ENCODE data around the gene FDX2. TPM values are rescaled to one million over a fixed set of nuclear protein-coding genes. Genes with fewer than 3 reads are reported as not detected.
"Not testable (repeated sequence)": the region's sequence is repeated elsewhere in the genome, so short reads cannot be mapped to it uniquely, and the experiment has no call there.

FDX2 gene
- 26.7 and 37.9 TPM in 2 replicates for total RNA-seq (2014; rRNA removed; shearing (Covaris generic))

GRCh38 chr19:10315335-10316214 lies at the start of gene FDX2:
FDX2 (minus strand) TSS chr19:10316015; CDS start chr19:10315996, 19 bp downstream.
- DNase-seq (ENCODE audit: low read depth), result peak; percentile 81

DNA sequence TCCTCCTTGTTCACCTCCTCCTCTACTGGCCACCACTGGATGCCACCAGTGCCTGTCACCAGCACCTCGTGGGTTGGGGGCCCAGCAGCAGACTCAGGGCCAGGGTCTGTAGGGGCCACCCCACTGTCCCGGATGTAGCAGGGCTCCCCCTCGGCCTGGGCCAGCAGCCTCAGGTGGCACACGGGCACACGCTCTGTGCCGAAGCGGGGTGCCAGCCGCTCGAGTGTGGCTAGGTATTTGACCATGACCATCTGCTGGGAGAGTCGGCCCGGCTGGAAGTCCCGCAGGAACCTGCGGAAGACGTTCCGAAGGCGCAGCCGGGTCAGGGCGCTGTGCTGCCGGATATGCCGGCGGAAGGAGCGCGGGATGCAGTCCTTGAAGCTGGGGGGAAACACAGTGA lies 49.7 kb upstream of the FDX2 start:
- no peak for DNase-seq (ENCODE audit: low read depth)

GRCh38 chr19:10364644-10365043 lies 48.8 kb upstream of the FDX2 start:
- DNase-seq (ENCODE audit: low read depth), result no peak

DNA sequence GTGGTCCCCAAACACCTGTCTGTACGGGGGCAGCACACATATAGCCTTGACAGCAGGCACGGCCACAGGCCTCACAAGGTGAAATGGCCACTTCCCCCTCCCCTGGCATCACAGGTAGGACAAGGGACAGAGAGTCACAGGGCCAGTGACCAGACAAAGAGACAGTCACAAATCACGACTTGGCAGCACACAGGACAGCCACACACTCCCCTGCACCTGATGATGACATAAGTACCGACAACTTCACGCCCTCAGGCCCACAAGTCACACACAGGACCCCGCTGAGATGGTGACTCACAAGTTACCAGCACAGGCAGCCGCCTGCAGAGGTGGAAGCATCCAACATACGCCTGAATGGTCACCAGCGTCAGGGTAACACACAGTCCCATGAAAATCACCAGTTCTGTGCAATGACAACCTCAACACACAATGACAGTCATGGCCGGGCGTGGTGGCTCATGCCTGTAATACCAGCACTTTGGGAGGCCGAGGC lies 48.0 kb upstream of the FDX2 start:
- peak; percentile 85 for DNase-seq (ENCODE audit: low read depth)

DNA sequence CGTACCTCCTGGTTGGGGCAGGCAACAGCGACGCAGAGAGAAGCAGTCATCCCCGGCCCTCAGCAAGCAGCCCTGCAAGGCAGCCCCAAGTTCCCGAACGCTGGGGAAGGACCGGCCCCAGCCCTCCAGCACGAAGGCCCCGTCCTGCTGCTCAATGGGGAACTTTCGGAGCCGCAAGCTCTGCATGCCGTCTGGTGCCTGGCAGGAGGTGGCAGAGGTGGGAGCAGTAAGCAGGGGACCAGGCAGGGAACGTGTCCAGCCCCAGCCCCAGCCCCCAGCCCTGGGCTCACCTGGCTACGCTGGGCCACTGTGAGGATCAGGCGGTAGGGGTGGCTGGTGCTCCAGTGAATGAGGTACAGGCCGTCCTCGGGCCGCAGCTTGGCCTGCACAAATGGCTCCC lies 46.4 kb upstream of the FDX2 start:
- DNase-seq (ENCODE audit: low read depth), result no peak

GRCh38 chr19:10361569-10362011 lies 45.8 kb upstream of the FDX2 start:
- no peak for DNase-seq (ENCODE audit: low read depth)

DNA sequence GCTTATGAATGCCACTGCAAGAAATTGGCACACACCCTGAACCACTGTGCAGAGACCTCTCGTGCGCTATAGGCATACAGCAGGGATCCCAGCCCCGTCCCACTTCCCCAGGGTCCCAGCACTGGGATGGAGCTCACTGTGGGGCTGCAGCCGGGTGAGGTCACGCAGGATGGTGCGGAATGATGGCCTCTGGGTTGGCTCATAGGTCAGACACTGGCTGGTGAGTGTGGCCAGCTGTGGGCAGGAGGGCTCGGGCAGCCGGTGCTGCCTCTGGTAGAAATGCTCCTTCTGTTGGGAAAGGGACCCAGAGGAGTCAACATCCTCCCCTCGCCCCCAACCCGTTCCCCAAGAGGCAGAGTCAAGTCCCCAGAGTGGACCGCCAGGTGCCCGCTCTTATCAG lies 40.6 kb upstream of the FDX2 start:
- no peak for DNase-seq (ENCODE audit: low read depth)

DNA sequence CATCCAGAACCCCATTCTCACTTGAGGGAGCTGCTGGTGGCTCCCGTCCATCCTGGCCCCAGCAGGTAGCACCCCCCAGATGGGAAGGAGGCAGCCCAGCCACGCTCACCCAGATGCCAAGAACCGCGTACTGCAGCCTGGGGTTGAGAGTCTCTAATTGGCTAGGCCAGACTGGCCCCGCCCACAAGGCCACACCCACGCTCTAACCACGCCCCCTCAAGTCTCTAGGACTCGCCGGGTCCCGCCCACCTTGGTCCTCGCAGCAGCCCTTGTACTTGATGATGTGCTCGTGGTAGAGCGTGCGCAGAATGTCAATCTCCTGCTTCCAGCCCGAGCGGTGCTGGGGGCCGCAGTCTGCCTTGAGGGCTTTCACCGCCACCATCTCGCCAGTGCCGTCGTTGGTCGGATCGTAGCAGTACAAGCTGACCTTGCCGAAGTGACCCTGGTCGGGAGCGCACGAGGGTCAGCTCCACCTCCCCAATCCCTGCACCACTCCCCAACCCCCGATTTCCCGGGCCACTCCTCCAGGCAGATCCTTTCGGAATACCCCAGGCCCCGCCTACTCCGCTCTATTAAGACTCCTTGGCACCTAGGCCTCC lies 38.1 kb upstream of the FDX2 start:
- no peak for DNase-seq (ENCODE audit: low read depth)

- DNase-seq (ENCODE audit: low read depth), result no peak
Observed at GRCh38 chr19:10352764-10353671, 37.2 kb upstream of the FDX2 start.

- no peak for DNase-seq (ENCODE audit: low read depth)
Observed at GRCh38 chr19:10346509-10346908, 30.7 kb upstream of the FDX2 start.

GRCh38 chr19:10344780-10345179 lies 29.0 kb upstream of the FDX2 start:
- no peak for DNase-seq (ENCODE audit: low read depth)

DNA sequence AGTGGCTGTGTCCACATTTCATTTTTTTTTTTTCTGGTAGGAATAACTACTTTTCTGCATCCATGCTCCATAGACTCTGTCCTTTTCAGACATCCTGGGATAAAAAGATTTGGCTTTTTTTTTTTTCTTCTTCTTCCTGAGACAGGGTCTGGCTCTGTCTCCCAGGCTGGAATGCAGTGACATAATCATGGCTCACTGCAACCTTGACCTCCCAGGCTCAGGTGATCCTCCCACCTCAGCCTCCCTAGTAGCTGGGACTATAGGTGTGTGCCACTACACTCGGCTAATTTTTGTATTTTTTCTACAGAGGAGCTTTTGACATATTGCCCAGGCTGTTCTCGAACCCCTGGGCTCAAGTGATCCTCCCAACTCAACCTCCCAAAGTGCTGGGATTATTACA lies 27.7 kb upstream of the FDX2 start:
- DNase-seq (ENCODE audit: low read depth), result no peak

DNA sequence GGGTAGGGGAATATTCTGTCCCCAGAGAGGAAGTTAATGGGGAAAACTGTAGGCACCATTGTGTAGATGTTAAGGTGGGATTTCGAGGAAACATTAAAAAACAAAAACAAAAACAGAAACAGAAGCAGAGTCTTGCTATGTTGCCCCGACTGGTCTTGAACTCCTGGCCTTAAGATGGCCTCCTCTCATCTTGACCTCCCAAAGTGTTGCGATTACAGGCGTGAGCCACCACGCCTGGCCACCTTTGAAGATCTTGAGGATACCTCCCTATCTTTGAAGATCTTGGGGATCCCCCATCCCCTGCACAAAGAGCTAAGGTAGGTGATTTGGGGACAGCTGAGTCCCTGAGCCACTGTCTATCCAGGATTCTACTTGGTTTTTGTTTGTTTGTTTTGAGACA lies 24.2 kb upstream of the FDX2 start:
- no peak for DNase-seq (ENCODE audit: low read depth)

GRCh38 chr19:10339380-10339960 lies 23.7 kb upstream of the FDX2 start, which contains the start of gene ICAM3:
ICAM3 (minus strand) TSS chr19:10339624; CDS start chr19:10339614, 10 bp downstream.
- no peak for DNase-seq (ENCODE audit: low read depth)

DNA sequence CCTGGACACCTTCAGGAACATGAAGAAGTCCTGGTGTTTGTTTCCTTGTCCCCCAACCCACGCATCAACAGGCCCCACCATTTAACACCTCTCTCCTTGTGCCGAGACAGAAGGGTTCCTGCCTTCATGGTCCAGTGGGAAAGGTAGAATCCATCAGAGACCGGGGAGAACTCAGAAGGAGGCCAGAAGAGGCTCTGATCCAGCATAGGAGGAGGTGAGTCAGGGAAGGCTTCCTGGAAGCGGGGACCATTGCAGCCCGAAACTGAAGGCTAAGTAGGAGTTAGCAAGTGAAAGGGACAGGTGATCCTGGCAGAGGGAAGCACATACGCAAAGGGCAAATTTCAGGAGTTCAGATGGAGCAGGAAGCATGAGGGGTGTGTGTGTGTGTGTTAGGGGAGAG lies 23.1 kb upstream of the FDX2 start:
- DNase-seq (ENCODE audit: low read depth), result no peak

GRCh38 chr19:10336725-10337124 lies 20.9 kb upstream of the FDX2 start:
- DNase-seq (ENCODE audit: low read depth), result not testable (repeated sequence)

- DNase-seq (ENCODE audit: low read depth), result no peak
Observed at GRCh38 chr19:10335352-10335985, 19.7 kb upstream of the FDX2 start.

- no peak for DNase-seq (ENCODE audit: low read depth)
Observed at GRCh38 chr19:10334588-10335351, 19.0 kb upstream of the FDX2 start.

GRCh38 chr19:10333758-10334587 lies 18.2 kb upstream of the FDX2 start:
- no peak for DNase-seq (ENCODE audit: low read depth)
